ENCODE measurements around the gene SPAG16. TPM values are rescaled to one million over a fixed set of nuclear protein-coding genes. Genes with fewer than 3 reads are reported as not detected.
A peak's percentile ranks its signal among the peaks of the same experiment; 100 is the strongest.

The SPAG16 gene
- total RNA-seq, 4 donors from 2014 or later: 25.6 to 37.5 (median 26.3) TPM

DNA sequence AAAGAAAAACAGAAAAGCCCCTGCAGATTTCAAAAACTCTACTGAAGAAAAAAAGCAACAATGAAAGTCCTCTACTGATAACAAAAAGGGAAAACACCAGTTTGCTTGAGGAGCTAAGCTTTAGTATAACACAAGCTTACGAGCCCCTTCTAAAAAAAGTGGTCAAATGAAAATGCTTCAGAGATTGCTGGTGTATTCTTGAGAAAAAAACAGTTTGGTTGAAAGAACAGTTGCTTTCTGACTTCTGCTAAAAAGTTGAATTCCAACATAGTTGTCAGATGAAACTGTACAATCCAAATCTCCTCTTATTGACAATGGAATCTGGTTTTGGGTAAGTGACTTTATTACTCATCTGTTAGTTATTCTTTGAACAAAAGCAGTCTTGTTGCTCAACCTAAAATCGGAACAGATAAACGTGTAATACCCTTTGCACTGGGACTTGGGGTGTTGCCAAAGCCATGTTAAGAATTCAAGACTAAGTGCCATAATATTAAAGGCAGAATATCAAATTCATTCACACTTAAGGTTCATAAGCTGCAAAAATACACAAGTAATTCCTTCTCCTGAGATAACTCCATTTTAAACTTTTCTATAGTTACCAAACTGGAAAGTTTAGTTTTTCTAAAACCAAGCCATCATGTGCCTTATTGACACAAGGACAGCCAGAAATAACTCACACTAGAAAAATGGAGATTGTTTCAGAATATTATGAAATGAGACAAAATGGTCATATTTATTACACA is 45.3 kb upstream of the SPAG16 start:
- H3K4me3 ChIP-seq (ENCODE audit: low read depth, poor library complexity, severe bottlenecking): no peak overlapping the region
- peak in 1 of 2 donors; percentile 26 for DNase-seq (ENCODE audit: low spot score in 2 of 2)
- intact Hi-C loops (cut with DNase I; ENCODE audit: low total_unique reads): no loop called here
- no peak for TF ChIP-seq POLR2A (IDR thresholded peaks at IDR 0.05)
- TF ChIP-seq, protein P1, sequence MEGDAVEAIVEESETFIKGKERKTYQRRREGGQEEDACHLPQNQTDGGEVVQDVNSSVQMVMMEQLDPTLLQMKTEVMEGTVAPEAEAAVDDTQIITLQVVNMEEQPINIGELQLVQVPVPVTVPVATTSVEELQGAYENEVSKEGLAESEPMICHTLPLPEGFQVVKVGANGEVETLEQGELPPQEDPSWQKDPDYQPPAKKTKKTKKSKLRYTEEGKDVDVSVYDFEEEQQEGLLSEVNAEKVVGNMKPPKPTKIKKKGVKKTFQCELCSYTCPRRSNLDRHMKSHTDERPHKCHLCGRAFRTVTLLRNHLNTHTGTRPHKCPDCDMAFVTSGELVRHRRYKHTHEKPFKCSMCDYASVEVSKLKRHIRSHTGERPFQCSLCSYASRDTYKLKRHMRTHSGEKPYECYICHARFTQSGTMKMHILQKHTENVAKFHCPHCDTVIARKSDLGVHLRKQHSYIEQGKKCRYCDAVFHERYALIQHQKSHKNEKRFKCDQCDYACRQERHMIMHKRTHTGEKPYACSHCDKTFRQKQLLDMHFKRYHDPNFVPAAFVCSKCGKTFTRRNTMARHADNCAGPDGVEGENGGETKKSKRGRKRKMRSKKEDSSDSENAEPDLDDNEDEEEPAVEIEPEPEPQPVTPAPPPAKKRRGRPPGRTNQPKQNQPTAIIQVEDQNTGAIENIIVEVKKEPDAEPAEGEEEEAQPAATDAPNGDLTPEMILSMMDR (IDR thresholded peaks at IDR 0.05): no peak
- 25 to 31% methylated on average over 3 of the region's 3 CpGs for WGBS, 2 donors

DNA sequence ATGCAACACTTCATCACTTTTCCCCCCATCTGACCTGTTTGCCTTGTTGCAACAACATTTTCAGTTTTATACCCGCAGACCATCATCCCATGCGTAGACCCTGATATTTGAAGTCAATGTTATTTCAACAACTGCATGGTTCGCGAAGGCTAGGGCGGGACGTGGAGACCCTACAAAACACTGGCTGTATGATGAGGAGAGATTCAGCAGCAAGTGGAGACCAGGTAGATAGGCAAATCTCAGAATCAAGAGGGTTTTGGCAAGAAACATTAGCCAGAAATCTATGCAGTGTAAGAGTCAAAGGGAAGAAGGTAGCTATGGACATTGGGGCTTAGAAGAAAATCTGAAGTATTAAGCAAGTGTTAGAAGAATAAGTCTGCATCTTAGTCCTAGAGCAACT is 42.4 kb upstream of the SPAG16 start:
- DNase-seq (ENCODE audit: low spot score in 2 of 2): no peak
- intact Hi-C loops (cut with DNase I; ENCODE audit: low total_unique reads): no loop called here
- 92 to 98% methylated on average over 6 of the region's 6 CpGs for WGBS, 2 donors
- no peak overlapping the region for H3K4me3 ChIP-seq (ENCODE audit: low read depth, poor library complexity, severe bottlenecking)
- no peak for TF ChIP-seq POLR2A (IDR thresholded peaks at IDR 0.05)
- TF ChIP-seq, protein P1 (IDR thresholded peaks at IDR 0.05): no peak

DNA sequence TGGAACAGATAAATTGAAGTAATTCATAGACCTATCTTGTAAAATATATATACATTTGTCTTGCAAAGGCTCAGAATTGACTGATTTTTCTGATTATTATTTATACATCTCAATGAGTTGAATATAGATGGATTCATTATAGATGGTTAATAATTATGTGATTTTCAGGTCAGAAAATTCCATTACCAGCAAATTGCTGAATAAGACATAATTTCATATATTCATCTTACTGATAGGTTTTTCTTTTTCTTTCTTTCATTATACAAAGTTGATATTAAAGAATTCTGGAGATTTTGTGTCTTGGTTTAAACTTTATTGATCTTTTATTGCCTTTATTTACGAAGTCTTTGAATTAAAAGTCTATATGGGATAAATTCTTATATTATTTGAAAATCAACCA is 41.6 kb upstream of the SPAG16 start:
- 97 to 98% methylated on average over 1 of the region's 1 CpG for WGBS, 2 donors
- TF ChIP-seq, protein P1 (IDR thresholded peaks at IDR 0.05): no peak
- no peak for TF ChIP-seq POLR2A (IDR thresholded peaks at IDR 0.05)

DNA sequence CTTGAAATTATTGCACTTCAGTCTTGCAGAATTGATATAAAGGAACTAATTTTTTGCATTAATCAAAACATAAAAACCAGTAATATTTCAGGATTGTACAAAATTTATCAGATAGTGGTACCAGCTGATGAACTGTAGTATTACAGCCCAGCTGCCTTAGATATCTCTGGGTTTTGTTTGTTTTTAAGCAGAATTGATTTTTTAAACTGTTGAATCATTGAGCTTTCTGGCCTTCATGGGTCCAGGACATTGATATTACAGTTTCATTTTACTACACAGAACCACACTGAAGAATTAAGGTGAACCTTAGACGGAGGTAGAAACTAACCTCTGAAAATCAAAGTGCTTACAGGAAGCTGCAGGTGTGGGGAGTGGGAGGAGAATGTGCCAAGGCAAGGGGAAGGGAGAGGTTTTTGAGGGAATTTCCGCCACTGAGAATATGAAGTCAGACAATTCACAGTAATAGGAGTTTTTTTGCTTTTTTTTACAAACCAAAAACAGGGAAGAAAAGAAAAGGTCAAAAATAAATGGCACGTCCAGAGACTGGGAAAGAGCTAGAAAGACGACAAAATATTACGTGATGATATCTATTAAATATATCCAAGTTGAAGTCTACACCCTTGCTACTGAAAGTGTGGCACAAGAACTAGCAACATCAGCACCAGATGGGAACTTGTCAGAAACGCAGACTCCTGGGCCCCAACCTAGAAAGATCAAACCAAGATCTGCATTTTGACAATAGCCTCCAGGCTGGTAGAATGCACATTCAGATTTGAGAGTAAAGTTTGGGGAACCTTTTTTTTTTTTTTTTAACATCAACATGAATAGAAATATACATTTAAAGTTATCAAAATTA is 40.8 kb upstream of the SPAG16 start:
- intact Hi-C loops (cut with DNase I; ENCODE audit: low total_unique reads): no loop called here
- no peak for TF ChIP-seq POLR2A (IDR thresholded peaks at IDR 0.05)
- TF ChIP-seq, protein P1 (IDR thresholded peaks at IDR 0.05): no peak
- no peak overlapping the region for H3K4me3 ChIP-seq (ENCODE audit: low read depth, poor library complexity, severe bottlenecking)
- DNase-seq (ENCODE audit: low spot score in 2 of 2): no peak
- 80 to 82% methylated on average over 6 of the region's 6 CpGs for WGBS, 2 donors

More for the DNA sequence above, 41.6 kb upstream of the SPAG16 start:
- no peak for DNase-seq (ENCODE audit: low spot score in 2 of 2)
- no peak overlapping the region for H3K4me3 ChIP-seq (ENCODE audit: low read depth, poor library complexity, severe bottlenecking)
- intact Hi-C loops (cut with DNase I; ENCODE audit: low total_unique reads): no loop called here

DNA sequence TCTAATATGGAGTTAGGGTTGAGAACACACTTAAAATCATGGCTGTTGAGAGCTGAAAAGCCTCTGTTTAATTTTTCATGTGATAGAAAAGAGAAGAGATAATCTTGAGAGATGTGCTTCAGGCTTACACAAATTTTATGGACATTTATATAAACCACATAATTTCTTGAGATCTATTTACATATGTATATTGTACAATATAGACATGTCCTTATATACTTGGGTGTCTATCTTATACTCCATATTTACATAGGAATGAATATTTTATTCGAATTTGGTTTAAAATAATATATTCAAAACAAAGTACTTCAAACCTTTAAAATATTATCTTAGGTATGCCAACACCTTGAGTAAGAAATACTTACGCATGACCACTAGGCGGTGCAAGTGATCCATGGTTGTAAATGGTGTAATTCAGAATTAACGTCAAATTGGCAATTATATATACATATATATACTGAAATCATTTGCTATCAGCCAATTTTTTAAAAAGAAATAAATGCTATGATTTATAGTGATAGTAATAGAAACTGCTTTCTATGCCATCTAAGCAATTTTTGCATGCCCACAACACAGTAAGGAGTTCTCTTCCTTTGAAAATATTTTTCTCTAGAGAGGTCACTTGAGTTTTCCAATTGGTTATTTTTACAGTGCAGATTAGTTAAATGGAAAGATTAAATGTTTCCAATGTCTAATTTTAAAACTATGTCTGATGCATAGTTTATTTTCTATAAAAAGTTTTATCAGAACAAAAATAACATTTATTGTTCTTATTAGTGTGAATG is 37.6 kb upstream of the SPAG16 start:
- TF ChIP-seq POLR2A (IDR thresholded peaks at IDR 0.05): no peak
- TF ChIP-seq, protein P1 (IDR thresholded peaks at IDR 0.05): no peak
- no peak overlapping the region for H3K4me3 ChIP-seq (ENCODE audit: low read depth, poor library complexity, severe bottlenecking)
- DNase-seq (ENCODE audit: low spot score in 2 of 2): no peak
- 2 to 3% methylated on average over 4 of the region's 4 CpGs for WGBS, 2 donors
- intact Hi-C loops (cut with DNase I; ENCODE audit: low total_unique reads): no loop called here
